ENCODE measurements around the gene DNAJC7.
"Not testable (repeated sequence)": the region's sequence is repeated elsewhere in the genome, so short reads cannot be mapped to it uniquely, and the experiment has no call there.

The DNAJC7 gene

DNA sequence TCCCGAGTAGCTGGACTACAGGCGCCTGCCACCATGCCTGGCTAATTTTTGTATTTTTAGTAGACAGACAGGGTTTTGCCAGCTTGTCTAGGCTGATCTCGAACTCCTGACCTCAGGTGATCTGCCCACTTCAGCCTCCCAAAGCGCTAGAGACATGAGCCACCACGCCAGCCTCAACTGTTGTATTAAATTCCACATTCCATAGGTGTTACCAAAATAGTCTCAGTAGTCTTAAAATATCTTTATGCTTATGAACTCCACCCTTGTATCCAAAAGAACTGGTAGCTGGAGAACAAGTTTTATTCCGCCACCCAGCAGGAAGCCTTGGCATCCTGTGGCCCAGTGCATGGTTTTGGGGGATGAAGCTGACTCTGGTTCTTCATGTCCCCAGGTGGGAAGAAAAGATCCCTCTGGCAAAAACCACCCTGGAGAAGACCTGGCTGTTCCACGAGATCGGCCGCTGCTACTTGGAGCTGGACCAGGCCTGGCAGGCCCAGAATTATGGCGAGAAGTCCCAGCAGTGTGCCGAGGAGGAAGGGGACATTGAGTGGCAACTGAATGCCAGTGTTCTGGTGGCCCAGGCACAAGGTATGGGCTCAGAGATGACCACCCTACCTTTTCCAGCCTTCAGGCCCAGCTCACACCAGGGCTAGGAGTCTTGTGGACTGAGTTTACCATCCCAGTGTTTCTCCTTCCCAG, 68.3 kb downstream of the DNAJC7 start:
- no peak for DNase-seq

DNA sequence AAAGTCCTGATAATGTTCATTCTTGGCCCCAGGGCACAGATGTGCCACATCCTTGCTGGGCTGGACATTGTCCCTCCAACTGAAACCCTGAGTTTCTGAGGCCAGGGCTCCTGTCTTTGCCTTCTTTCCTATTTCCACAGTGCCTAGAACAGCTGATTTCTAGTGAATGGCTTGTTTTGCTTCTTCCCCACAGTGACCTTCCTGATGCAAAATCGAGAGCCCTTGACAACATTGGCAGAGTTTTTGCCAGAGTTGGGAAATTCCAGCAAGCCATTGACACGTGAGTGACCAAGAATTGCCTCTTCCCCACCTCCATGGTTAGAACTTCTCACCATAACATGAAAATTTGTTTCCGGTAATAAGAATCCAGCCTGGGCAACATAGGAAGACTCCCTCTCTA, 72.3 kb downstream of the DNAJC7 start:
- DNase-seq: no peak

- DNase-seq: no peak
These were observed 73.7 kb downstream of the DNAJC7 start for GRCh38 chr17:41943492-41943891.

DNA sequence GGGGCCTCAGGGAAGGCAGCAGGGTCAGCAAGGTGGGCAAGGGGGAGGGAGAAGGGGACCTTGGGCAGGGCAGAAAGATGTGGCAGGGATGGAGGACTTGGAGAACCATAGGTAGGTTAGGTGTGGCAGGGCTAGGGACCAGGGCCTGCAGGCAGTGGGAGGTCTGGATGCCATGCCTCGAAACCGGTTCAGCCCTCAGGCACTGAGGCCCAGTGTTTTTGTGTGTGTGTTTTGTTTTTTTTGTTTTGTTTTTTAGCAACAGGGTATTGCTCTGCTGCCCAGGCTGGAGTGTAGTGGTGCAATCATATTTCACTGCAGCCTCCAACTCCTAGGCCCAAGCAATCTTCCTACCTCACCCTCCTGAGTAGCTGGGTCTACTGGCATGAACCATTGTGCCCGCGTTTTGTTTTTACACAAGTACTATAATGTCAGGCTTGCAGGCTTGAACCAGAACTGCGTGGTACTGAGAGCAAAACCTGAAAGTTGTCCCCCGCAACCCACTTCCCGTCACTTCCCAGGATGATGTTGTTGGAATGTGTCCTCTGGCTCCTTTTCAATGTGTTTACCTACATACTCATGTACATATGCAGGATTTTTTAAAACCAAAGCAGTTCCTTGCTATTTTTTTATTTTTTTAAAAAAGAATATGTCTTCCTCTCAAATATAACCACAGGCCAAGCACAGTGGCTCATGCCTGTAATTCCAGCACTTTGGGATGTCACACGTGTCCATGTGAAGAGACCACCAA, 74.4 kb downstream of the DNAJC7 start:
- DNase-seq: no peak

- no peak for DNase-seq
These were observed 76.1 kb downstream of the DNAJC7 start for GRCh38 chr17:41941168-41941567.

GRCh38 chr17:41939693-41940090, 77.5 kb downstream of the DNAJC7 start:
- DNase-seq: no peak

- DNase-seq: no peak
These were observed 78.1 kb downstream of the DNAJC7 start for GRCh38 chr17:41939044-41939692.

DNA sequence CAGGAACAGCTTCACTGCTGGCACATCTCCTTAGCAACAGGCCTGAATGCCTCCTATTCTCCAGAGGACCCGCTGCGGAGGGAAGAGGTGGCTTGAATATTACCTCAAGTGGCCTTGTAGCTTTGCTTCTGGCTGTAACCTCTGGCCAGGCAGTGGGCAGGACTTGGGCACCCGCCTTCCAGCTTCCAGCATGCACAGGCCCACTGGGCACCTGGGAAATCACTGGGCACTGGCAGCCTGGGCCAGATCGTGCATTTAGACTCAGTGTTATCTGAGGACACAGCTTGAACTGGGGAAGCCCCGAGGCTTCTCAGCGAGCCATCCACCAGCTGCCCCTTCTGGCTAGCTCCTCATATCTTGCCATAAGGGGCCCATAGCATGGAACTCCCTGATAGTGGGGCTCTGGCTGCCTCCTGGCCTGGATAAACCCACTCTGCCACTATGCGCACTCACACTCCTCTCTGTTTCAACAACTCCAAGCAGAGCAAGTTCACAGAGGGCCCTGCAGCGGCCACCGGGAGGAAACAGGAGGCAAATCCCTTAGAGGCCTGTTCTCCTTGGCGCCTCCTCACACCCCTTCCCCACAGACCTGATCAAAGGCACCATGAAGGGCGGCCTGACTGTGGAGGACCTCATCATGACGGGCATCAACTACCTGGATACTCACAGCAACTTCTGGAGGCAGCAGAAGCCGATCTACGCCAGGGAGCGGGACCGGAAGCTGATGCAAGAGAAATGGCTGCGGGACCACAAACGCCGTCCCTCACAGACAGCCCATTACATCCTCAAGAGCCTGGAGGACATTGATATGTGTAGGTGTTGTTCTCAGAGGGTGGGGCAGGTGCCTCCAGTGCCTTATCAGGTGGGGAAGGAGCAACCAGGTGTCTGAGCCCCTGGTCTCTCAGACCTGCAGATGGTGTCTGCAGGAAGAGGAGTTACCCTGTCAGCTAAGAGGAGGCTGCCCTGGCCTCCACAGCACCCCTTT, 79.0 kb downstream of the DNAJC7 start:
- no peak for DNase-seq

- no peak for DNase-seq
These were observed 81.6 kb downstream of the DNAJC7 start for GRCh38 chr17:41935641-41936040.

DNA sequence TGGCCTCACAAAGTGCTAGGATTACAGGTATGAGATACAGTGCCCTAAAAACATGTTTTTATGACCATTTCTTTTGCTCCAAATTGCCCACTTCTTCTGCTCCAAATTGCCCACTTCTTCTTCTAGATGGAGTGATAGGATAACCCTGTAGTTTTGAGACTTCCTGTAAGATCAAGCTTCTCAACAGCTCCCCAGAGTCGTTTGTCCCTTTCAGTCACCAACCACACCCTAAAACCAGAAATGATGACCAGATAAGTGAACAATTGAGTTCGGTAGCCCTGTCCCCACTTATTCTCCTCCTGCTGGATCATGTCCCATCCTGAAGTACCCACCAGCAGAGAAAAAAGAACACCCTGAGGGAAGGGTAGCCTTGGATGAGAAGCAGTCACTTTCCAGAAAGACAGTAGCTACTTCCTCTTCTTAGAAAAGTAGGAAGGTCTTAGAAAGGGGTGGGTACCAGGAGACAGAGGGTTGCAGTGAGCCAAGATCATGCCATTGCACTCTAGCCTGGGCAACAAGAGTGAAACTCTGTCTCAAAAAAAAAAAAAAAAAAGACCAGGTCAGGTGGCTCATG, 84.3 kb downstream of the DNAJC7 start:
- no peak for DNase-seq

- DNase-seq: not testable (repeated sequence)
These were observed 85.5 kb downstream of the DNAJC7 start for GRCh38 chr17:41931715-41932114.

- not testable (repeated sequence) for DNase-seq
These were observed 86.4 kb downstream of the DNAJC7 start for GRCh38 chr17:41930833-41931156.

- peak; percentile 98 for DNase-seq
These were observed 87.0 kb downstream of the DNAJC7 start, which contains the start of gene ODAD4 for GRCh38 chr17:41930009-41930832. ODAD4 (plus strand) TSS chr17:41930617; CDS start chr17:41930724, 107 bp downstream.

GRCh38 chr17:41928693-41929251, 88.5 kb downstream of the DNAJC7 start:
- no peak for DNase-seq

All from fibroblast of upper back skin (primary cell).